B cell (primary cell): Measurements from ENCODE around the gene FREM3. TPM values are rescaled to one million over a fixed set of nuclear protein-coding genes. Genes with fewer than 3 reads are reported as not detected.

ENCODE experiments used
- ATAC-seq: fragments of 200-7000 bp; cut with Tn5 transposase; one replicate; pipeline ENCODE4 v1.10.0; 2021; ENCODE audit warnings: low read depth, mild to moderate bottlenecking, moderate number of reproducible peaks, moderate library complexity
- CTCF ChIA-PET: fragments of 350-600 bp; sonication (Branson Sonifier 250); formaldehyde crosslinking; loops from one replicate; lab custom pipeline; 2021; ENCODE audit warnings: antibody characterized with exemption, inconsistent platforms; lab: Charles Lee
- POLR2A ChIA-PET: fragments of 350-600 bp; sonication (Branson Sonifier 250); formaldehyde crosslinking; loops from one replicate; lab custom pipeline; 2021; ENCODE audit warnings: antibody characterized with exemption; lab: Charles Lee
- DNase-seq: peaks from one replicate; pipeline ENCODE4 v3.0.0; 2013
- H2AFZ ChIP-seq: 2 replicates; pipeline ENCODE4 v1.6.1; 2012; ENCODE audit warnings: mild to moderate bottlenecking, low read depth, low read length; ENCODE audit not compliant: insufficient read depth, poor library complexity, severe bottlenecking
- H3K27ac ChIP-seq, 2 donors: 1 replicate in 1 of 2; 2 replicates in 1 of 2; pipeline ENCODE4 v1.5.1; 2012 to 2013; ENCODE audit warnings: low read length in 2 of 2, mild to moderate bottlenecking in 2 of 2, moderate library complexity in 1 of 2
- H3K27me3 ChIP-seq, 4 experiments: fragments of 200-600 bp in 1 of 4; sonication (generic) in 1 of 4; replicated peaks in 1 of 4; 1 replicate in 2 of 4; 2 replicates in 2 of 4; pipeline versions ENCODE4 v1.6.1 to v1.7.0; 2013 to 2016; ENCODE audit warnings: low read length in 3 of 4, mild to moderate bottlenecking in 2 of 4, mixed read lengths in 1 of 4, moderate library complexity in 1 of 4; ENCODE audit not compliant: insufficient read depth in 4 of 4, control insufficient read depth in 3 of 4; ENCODE audit errors: control extremely low read depth in 1 of 4
- H3K36me3 ChIP-seq, 2 experiments: replicated peaks in 1 of 2; 1 replicate in 1 of 2; 2 replicates in 1 of 2; pipeline versions ENCODE4 v1.6.1 to v1.7.1; 2013; ENCODE audit warnings: low read length in 1 of 2; ENCODE audit not compliant: insufficient read depth in 2 of 2, control insufficient read depth in 1 of 2; ENCODE audit errors: control extremely low read depth in 1 of 2, extremely low read depth in 1 of 2
- H3K4me1 ChIP-seq, 2 donors: fragments of 200-600 bp in 1 of 2; sonication (generic) in 1 of 2; 1 replicate in 1 of 2; 2 replicates in 1 of 2; pipeline versions ENCODE4 v1.5.1 to v1.6.1; 2013 to 2017; ENCODE audit warnings: low read length in 2 of 2; ENCODE audit not compliant: control insufficient read depth in 2 of 2, insufficient read depth in 2 of 2
- H3K4me2 ChIP-seq: replicated peaks from 2 replicates; pipeline ENCODE3; 2012; ENCODE audit warnings: mild to moderate bottlenecking, low read depth, low read length; ENCODE audit not compliant: poor library complexity, severe bottlenecking
- H3K4me3 ChIP-seq, 5 experiments: fragments of 200-600 bp in 1 of 5; sonication (generic) in 1 of 5; 1 replicate in 3 of 5; 2 replicates in 2 of 5; pipeline versions ENCODE4 v1.5.1 to v1.7.0; 2011 to 2016; ENCODE audit warnings: low read length in 4 of 5, mild to moderate bottlenecking in 4 of 5, low read depth in 2 of 5, control low read depth in 1 of 5, moderate library complexity in 1 of 5; ENCODE audit not compliant: insufficient read depth in 1 of 5; ENCODE audit errors: control extremely low read depth in 1 of 5, extremely low read depth in 1 of 5
- H3K79me2 ChIP-seq: fragments of 200-600 bp; sonication (generic); one replicate; pipeline ENCODE4 v1.6.0; 2016; ENCODE audit warnings: low read length; ENCODE audit not compliant: control insufficient read depth, insufficient read depth
- H3K9ac ChIP-seq: fragments of 200-600 bp; sonication (generic); 2 replicates; pipeline ENCODE4 v1.6.1; 2017; ENCODE audit warnings: mild to moderate bottlenecking, low read length, moderate library complexity
- H3K9me3 ChIP-seq, 3 donors: one replicate each; pipeline versions ENCODE4 v1.6.1 to v1.7.1; 2013; ENCODE audit warnings: low read length in 2 of 3; ENCODE audit not compliant: control insufficient read depth in 2 of 3, insufficient read depth in 1 of 3; ENCODE audit errors: control extremely low read depth in 1 of 3
- H4K20me1 ChIP-seq: 2 replicates; pipeline ENCODE4 v1.6.0; 2012; ENCODE audit warnings: mild to moderate bottlenecking, low read length; ENCODE audit not compliant: insufficient read depth, control insufficient read depth, poor library complexity, severe bottlenecking
- H3K27ac Mint-ChIP-seq: one replicate; pipeline ENCODE4 v1.8.0; 2021; ENCODE audit warnings: mixed read lengths
- H3K27me3 Mint-ChIP-seq: one replicate; pipeline ENCODE4 v1.8.0; 2021; ENCODE audit warnings: mixed read lengths
- H3K4me1 Mint-ChIP-seq: one replicate; pipeline ENCODE4 v1.8.0; 2021; ENCODE audit warnings: mixed read lengths
- H3K4me3 Mint-ChIP-seq: one replicate; pipeline ENCODE4 v1.8.0; 2021; ENCODE audit warnings: mixed read lengths
- H3K9me3 Mint-ChIP-seq: one replicate; pipeline ENCODE4 v1.8.0; 2022; ENCODE audit warnings: mixed read lengths; ENCODE audit not compliant: insufficient read depth
- EZH2 ChIP-seq: IDR thresholded peaks from 2 replicates; pipeline ENCODE4 v1.6.1; 2012; ENCODE audit warnings: borderline replicate concordance, low read depth, mild to moderate bottlenecking, moderate library complexity, low read length; ENCODE audit not compliant: insufficient read depth, poor library complexity, severe bottlenecking
- WGBS: methylation state at CpG from one replicate; pipeline ENCODE4 v1.1.5; 2013; ENCODE audit warnings: missing lambda C conversion rate; ENCODE audit not compliant: insufficient coverage; 5-methylcytosine and 5-hydroxymethylcytosine counted together
- intact Hi-C: fragments of 100-400 bp; cut with micrococcal nuclease; formaldehyde crosslinking; loops from one replicate; pipeline ENCODE4 v1.10.0; 2022
- polyA plus RNA-seq: library from polyadenylated mRNA; depleted of rRNA; stranded (reverse); fragments of >200 nt; gene quantifications from 2 replicates; pipeline ENCODE4 v1.2.3, GENCODE V29; 2012
- total RNA-seq, 2 donors: library from RNA; stranded (reverse); fragments of 120-200 nt in 1 of 2; gene quantifications; 1 replicate in 1 of 2; 2 replicates in 1 of 2; pipeline versions ENCODE4 v1.2.3 to v1.2.4, GENCODE V29; 2013 to 2022
- TF ChIP-seq, protein P1 (sequence below): fragments of 200-600 bp; IDR thresholded peaks from one replicate; pipeline ENCODE4 v1.8.0; 2022; ENCODE audit warnings: antibody characterized with exemption, mild to moderate bottlenecking

The FREM3 gene
- total and polyA plus RNA-seq, 2 donors (not counting 1 experiment from before 2014, with no cell fraction given): not detected

DNA sequence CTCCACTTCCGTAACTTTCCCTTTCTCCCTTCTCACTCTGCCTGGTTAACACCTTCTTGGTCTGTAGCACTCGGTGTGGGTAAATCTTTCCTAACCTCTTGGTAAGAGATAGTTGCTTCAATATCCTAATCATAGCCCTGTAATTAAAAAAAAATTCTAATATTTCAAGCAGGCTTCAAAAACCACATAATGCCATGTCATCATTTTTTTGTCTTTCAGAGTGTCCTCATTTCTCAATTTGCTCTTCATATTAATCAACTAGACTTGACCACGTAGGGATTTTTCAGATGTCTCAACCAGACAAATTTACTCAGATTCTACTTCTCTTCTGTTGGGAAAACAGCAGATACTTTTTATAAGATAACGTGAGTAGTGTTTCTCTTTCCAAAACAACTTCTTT is 91.0 kb downstream of the FREM3 start:
- ChIA-PET POLR2A (no interaction called here), CTCF (no interaction called here)
- no peak overlapping the region for H3K27ac Mint-ChIP-seq
- Histone ChIP-seq H3K4me1 (no peaks in the 10 kb centered on the region), H4K20me1 (no peaks in the 10 kb centered on the region), H3K9me3 (peaks cover 0 to 5% (median 2%) of the 10 kb centered on the region in 3 donors), H2AFZ (no peak overlapping the region), H3K27me3 (peaks cover 0 to 3% (median 0%) of the 10 kb centered on the region in 4 experiments), H3K4me2 (no peak overlapping the region), H3K79me2 (no peaks in the 10 kb centered on the region), H3K27ac (no peak overlapping the region), H3K4me3 (no peak overlapping the region), H3K36me3 (no peaks in the 10 kb centered on the region), H3K9ac (no peak overlapping the region)
- H3K27me3 Mint-ChIP-seq: peaks cover 24% of the 10 kb centered on the region
- DNase-seq (no peak), ATAC-seq (no peak)
- intact Hi-C loops: no loop called here
- no CpG with 5 or more reads among the region's 4 CpGs for WGBS
- H3K4me3 Mint-ChIP-seq: no peak overlapping the region
- H3K4me1 Mint-ChIP-seq: no peaks in the 10 kb centered on the region
- H3K9me3 Mint-ChIP-seq: peaks cover 2% of the 10 kb centered on the region
- TF ChIP-seq, protein P1, sequence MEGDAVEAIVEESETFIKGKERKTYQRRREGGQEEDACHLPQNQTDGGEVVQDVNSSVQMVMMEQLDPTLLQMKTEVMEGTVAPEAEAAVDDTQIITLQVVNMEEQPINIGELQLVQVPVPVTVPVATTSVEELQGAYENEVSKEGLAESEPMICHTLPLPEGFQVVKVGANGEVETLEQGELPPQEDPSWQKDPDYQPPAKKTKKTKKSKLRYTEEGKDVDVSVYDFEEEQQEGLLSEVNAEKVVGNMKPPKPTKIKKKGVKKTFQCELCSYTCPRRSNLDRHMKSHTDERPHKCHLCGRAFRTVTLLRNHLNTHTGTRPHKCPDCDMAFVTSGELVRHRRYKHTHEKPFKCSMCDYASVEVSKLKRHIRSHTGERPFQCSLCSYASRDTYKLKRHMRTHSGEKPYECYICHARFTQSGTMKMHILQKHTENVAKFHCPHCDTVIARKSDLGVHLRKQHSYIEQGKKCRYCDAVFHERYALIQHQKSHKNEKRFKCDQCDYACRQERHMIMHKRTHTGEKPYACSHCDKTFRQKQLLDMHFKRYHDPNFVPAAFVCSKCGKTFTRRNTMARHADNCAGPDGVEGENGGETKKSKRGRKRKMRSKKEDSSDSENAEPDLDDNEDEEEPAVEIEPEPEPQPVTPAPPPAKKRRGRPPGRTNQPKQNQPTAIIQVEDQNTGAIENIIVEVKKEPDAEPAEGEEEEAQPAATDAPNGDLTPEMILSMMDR: no peak
- no peak for TF ChIP-seq EZH2

DNA sequence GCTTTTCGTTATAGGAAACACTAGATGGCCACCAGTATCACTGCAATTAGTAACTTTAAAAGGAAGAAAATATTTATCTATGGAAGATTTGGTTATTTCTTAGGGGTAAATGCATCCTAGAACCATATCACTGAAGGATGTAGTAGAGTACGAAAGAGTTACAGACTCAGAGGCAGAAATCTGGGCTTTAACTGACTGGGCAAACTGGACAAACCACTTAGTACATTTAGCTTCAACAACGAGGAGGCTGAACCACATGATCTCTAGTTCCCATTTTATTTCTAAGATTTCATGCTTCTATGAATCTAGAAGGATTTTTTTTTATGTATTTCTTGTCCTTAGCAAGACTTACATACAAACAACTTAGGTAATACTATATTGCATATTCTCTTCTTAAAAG is 94.0 kb downstream of the FREM3 start:
- POLR2A ChIA-PET: no interaction called here
- DNase-seq: no peak
- no peak for ATAC-seq
- Histone ChIP-seq H3K4me1 (no peaks in the 10 kb centered on the region), H3K27ac (no peak overlapping the region), H3K79me2 (no peaks in the 10 kb centered on the region), H2AFZ (no peak overlapping the region), H4K20me1 (no peaks in the 10 kb centered on the region), H3K9ac (no peak overlapping the region), H3K4me3 (no peak overlapping the region), H3K4me2 (no peak overlapping the region), H3K9me3 (peaks cover 0 to 5% (median 2%) of the 10 kb centered on the region in 3 donors), H3K27me3 (no peaks in the 10 kb centered on the region), H3K36me3 (no peaks in the 10 kb centered on the region)
- peaks cover 2% of the 10 kb centered on the region for H3K9me3 Mint-ChIP-seq
- H3K27me3 Mint-ChIP-seq: peaks cover 8% of the 10 kb centered on the region
- no peak overlapping the region for H3K27ac Mint-ChIP-seq
- no peak overlapping the region for H3K4me3 Mint-ChIP-seq
- intact Hi-C loops: no loop called here
- CTCF ChIA-PET: no interaction called here
- 100% methylated on average over 1 of the region's 3 CpGs for WGBS
- TF ChIP-seq EZH2: no peak
- TF ChIP-seq, protein P1: no peak
- no peaks in the 10 kb centered on the region for H3K4me1 Mint-ChIP-seq
